ENCODE results near the gene CRACDL. TPM values are rescaled to one million over a fixed set of nuclear protein-coding genes. Genes with fewer than 3 reads are reported as not detected.

The CRACDL gene
- total RNA-seq, 1 donor from 2014 or later = 1.6 TPM

DNA sequence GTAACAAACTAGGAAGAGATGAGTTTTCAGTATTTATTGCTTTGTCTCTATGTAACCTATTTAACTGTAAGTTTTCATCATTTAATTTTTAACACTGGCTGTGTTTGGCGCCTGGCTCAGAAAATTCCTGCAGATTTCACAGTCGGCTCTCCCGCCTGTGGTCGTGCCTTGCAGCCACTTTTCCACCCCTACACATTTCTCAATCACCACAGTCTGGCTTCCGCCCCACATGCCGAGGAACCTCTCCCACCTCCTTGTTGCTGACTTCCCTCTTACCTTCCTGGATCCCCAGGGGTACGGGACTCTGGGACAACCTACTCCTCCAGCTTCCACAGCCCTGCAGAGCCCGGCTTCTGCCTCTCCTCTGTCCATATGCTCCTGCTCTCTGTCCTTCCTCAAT is 163.5 kb downstream of the CRACDL start:
- Mint-ChIP-seq H3K27ac (no peak overlapping the region), H3K4me1 (ENCODE audit: low read depth) (peaks cover 3% of the 10 kb centered on the region), H3K4me3 (ENCODE audit: low read depth) (no peak overlapping the region), H3K9me3 (ENCODE audit: low read depth) (no peaks in the 10 kb centered on the region), H3K27me3 (peaks cover 19% of the 10 kb centered on the region), H3K36me3 (ENCODE audit: insufficient read depth) (no peaks in the 10 kb centered on the region)
- no peak for DNase-seq (ENCODE audit: low spot score, unreplicated experiment)
- no peak for TF ChIP-seq CTCF (IDR thresholded peaks at IDR 0.05; ENCODE audit: unreplicated experiment)

DNA sequence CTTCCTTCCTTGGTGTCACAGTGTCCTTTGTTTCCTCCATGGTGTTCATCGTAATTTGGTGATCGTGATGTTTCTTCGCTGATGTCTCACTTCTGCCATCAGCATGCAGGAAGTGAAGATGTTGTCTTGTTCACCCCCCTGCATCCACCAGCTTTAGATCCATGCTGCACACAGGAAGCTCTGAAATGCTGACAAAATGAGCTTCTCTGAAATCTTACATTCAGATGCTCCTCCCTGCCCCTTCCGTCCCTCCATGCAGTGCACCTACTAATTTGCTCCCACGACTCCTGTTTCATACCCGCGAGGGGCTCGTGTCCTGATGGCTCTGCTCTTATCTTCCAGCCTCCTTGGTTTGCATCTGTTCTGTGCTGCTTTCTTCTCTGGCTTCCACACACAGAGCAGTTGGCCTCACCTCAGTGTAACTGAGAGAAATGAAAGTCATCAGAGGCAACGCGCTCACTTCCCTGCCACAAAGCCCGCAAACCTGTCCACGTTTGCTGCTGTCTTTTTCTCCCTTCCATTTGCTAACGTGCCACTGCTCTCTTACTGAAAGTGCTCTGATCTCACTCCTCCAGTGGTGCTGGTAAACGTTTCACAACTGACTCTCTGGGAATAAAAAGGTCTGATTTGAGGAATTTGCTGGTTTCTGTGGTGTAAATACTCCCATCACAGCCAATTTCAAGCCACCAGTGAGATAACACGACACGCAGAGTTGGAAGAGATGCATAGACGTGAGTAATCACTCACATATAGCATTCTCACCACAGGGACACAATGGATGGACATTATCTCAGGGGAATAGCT is 164.1 kb downstream of the CRACDL start:
- Mint-ChIP-seq H3K9me3 (ENCODE audit: low read depth) (no peaks in the 10 kb centered on the region), H3K4me1 (ENCODE audit: low read depth) (peaks cover 3% of the 10 kb centered on the region), H3K36me3 (ENCODE audit: insufficient read depth) (no peaks in the 10 kb centered on the region), H3K27me3 (peaks cover 19% of the 10 kb centered on the region), H3K27ac (no peak overlapping the region), H3K4me3 (ENCODE audit: low read depth) (no peak overlapping the region)
- no peak for TF ChIP-seq CTCF (IDR thresholded peaks at IDR 0.05; ENCODE audit: unreplicated experiment)
- DNase-seq (ENCODE audit: low spot score, unreplicated experiment) = no peak

DNA sequence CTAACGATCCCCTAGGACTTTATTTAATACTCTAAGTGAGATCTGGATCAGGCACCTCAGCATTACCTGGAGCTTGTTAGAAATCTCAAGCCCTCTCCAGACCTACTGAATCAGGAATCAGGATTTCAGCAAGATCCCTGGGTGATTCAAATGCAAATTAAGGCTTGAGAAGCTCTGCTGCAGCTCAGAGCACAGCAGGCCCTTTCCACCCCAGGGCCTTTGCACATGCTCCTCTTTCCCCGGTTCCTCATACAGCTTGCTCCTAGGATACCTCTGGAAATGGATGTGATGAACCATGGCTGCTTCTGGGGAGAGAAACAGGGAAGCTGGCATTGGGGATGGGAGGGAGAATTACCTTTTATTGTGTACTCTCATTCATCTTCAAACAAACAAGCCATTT is 164.8 kb downstream of the CRACDL start:
- no peaks in the 10 kb centered on the region for H3K9me3 Mint-ChIP-seq (ENCODE audit: low read depth)
- H3K4me3 Mint-ChIP-seq (ENCODE audit: low read depth) = no peak overlapping the region
- H3K27me3 Mint-ChIP-seq = peaks cover 22% of the 10 kb centered on the region
- H3K4me1 Mint-ChIP-seq (ENCODE audit: low read depth) = peaks cover 3% of the 10 kb centered on the region
- no peak for DNase-seq (ENCODE audit: low spot score, unreplicated experiment)
- TF ChIP-seq CTCF (IDR thresholded peaks at IDR 0.05; ENCODE audit: unreplicated experiment) = no peak
- H3K36me3 Mint-ChIP-seq (ENCODE audit: insufficient read depth) = no peaks in the 10 kb centered on the region
- H3K27ac Mint-ChIP-seq = no peak overlapping the region

DNA sequence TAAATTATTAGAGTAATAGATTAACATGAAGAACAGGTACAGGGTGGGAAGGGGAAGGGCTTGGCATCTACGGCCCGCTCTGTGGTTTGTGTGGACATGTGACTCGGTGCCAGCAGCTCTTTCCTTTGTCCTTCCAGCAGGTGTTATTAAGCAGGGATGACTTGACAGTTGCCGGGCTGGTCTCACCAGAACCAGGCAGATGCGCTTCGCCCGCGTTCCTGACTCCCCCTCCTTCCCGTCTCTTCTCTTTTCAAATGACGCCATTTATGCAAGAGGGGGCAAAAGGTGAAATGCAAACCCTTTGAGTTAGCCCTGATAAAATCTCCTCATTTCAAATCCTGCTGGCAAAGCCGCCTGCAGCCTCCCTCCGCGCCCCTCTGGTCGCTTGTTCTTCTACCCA is 166.2 kb downstream of the CRACDL start:
- Mint-ChIP-seq H3K9me3 (ENCODE audit: low read depth) (no peaks in the 10 kb centered on the region), H3K27me3 (peaks cover 22% of the 10 kb centered on the region), H3K4me3 (ENCODE audit: low read depth) (no peak overlapping the region), H3K27ac (no peak overlapping the region), H3K36me3 (ENCODE audit: insufficient read depth) (no peaks in the 10 kb centered on the region), H3K4me1 (ENCODE audit: low read depth) (peaks cover 3% of the 10 kb centered on the region)
- no peak for TF ChIP-seq CTCF (IDR thresholded peaks at IDR 0.05; ENCODE audit: unreplicated experiment)
- no peak for DNase-seq (ENCODE audit: low spot score, unreplicated experiment)

- no peak for TF ChIP-seq CTCF (IDR thresholded peaks at IDR 0.05; ENCODE audit: unreplicated experiment)
- Mint-ChIP-seq H3K36me3 (ENCODE audit: insufficient read depth) (no peaks in the 10 kb centered on the region), H3K4me1 (ENCODE audit: low read depth) (peaks cover 3% of the 10 kb centered on the region)
Measured at GRCh38 chr2:98769114-98769476, 166.9 kb downstream of the CRACDL start.

More at GRCh38 chr2:98769114-98769476, 166.9 kb downstream of the CRACDL start:
- Mint-ChIP-seq H3K27me3 (peaks cover 22% of the 10 kb centered on the region), H3K4me3 (ENCODE audit: low read depth) (no peak overlapping the region), H3K27ac (no peak overlapping the region), H3K9me3 (ENCODE audit: low read depth) (no peaks in the 10 kb centered on the region)
- no peak for DNase-seq (ENCODE audit: low spot score, unreplicated experiment)
